Effector CD4-positive, alpha-beta T cell (primary cell): Measurements from ENCODE around the gene OVCH2. TPM values are rescaled to one million over a fixed set of nuclear protein-coding genes. Genes with fewer than 3 reads are reported as not detected.
"Not testable (repeated sequence)": the region's sequence is repeated elsewhere in the genome, so short reads cannot be mapped to it uniquely, and the experiment has no call there.

Source experiments
- DNase-seq: peaks from one replicate; pipeline ENCODE4 v3.0.0-alpha.2; 2020
- total RNA-seq: gene quantifications from one replicate; lab custom pipeline; 2026; lab: John Stamatoyannopoulos, UW

Gene OVCH2
- not detected for total RNA-seq

GRCh38 chr11:7706377-7706776 is at the start of gene OVCH2:
Gene OVCH2, minus strand, starts transcription at chr11:7706477. Its CDS starts 83 bp downstream, at chr11:7706394.
- no peak for DNase-seq

- no peak for DNase-seq
Measured at GRCh38 chr11:7749456-7749855, 43.2 kb upstream of the OVCH2 start.

- DNase-seq: not testable (repeated sequence)
Measured at GRCh38 chr11:7734767-7735166, 28.5 kb upstream of the OVCH2 start.

GRCh38 chr11:7714786-7715185 is 8.5 kb upstream of the OVCH2 start:
- no peak for DNase-seq

- DNase-seq: no peak
Measured at GRCh38 chr11:7703740-7704139, 2.5 kb downstream of the OVCH2 start.

- DNase-seq: no peak
Measured at GRCh38 chr11:7696424-7696823, 9.9 kb downstream of the OVCH2 start.

GRCh38 chr11:7694235-7694634 is 12.0 kb downstream of the OVCH2 start:
- DNase-seq: no peak

GRCh38 chr11:7692426-7692825 is 13.9 kb downstream of the OVCH2 start:
- no peak for DNase-seq

- DNase-seq: no peak
Measured at GRCh38 chr11:7691759-7692350, 14.4 kb downstream of the OVCH2 start.

- no peak for DNase-seq
Measured at GRCh38 chr11:7690648-7691047, 15.6 kb downstream of the OVCH2 start.

GRCh38 chr11:7689239-7689638 is 17.0 kb downstream of the OVCH2 start:
- DNase-seq: no peak

- DNase-seq: no peak
Measured at GRCh38 chr11:7688238-7688826, 17.9 kb downstream of the OVCH2 start.

- no peak for DNase-seq
Measured at GRCh38 chr11:7687386-7687785, 18.9 kb downstream of the OVCH2 start.

GRCh38 chr11:7686761-7687160 is 19.5 kb downstream of the OVCH2 start:
- DNase-seq: no peak

- no peak for DNase-seq
Measured at GRCh38 chr11:7683571-7683970, 22.7 kb downstream of the OVCH2 start.

GRCh38 chr11:7677796-7678201 is 28.5 kb downstream of the OVCH2 start:
- DNase-seq: no peak

- DNase-seq: no peak
Measured at GRCh38 chr11:7677071-7677470, 29.2 kb downstream of the OVCH2 start.

GRCh38 chr11:7675631-7676030 is 30.6 kb downstream of the OVCH2 start:
- no peak for DNase-seq

GRCh38 chr11:7673724-7674434 is 32.4 kb downstream of the OVCH2 start:
- no peak for DNase-seq

GRCh38 chr11:7672960-7673723 is 33.1 kb downstream of the OVCH2 start, which contains the start of gene CYB5R2:
Gene CYB5R2, minus strand, starts transcription at chr11:7673500. Its CDS starts 675 bp downstream, at chr11:7672825.
- DNase-seq: no peak

- DNase-seq: no peak
Measured at GRCh38 chr11:7672276-7672959, 33.9 kb downstream of the OVCH2 start.

GRCh38 chr11:7671347-7672215 is 34.7 kb downstream of the OVCH2 start:
- DNase-seq: no peak
